ENCODE measurements around the gene EFNA3. TPM values are rescaled to one million over a fixed set of nuclear protein-coding genes. Genes with fewer than 3 reads are reported as not detected.
A peak's percentile ranks its signal among the peaks of the same experiment; 100 is the strongest.

The EFNA3 gene
- polyA plus RNA-seq, 3 donors: 0.45 to 1.7 (median 0.92) TPM

DNA sequence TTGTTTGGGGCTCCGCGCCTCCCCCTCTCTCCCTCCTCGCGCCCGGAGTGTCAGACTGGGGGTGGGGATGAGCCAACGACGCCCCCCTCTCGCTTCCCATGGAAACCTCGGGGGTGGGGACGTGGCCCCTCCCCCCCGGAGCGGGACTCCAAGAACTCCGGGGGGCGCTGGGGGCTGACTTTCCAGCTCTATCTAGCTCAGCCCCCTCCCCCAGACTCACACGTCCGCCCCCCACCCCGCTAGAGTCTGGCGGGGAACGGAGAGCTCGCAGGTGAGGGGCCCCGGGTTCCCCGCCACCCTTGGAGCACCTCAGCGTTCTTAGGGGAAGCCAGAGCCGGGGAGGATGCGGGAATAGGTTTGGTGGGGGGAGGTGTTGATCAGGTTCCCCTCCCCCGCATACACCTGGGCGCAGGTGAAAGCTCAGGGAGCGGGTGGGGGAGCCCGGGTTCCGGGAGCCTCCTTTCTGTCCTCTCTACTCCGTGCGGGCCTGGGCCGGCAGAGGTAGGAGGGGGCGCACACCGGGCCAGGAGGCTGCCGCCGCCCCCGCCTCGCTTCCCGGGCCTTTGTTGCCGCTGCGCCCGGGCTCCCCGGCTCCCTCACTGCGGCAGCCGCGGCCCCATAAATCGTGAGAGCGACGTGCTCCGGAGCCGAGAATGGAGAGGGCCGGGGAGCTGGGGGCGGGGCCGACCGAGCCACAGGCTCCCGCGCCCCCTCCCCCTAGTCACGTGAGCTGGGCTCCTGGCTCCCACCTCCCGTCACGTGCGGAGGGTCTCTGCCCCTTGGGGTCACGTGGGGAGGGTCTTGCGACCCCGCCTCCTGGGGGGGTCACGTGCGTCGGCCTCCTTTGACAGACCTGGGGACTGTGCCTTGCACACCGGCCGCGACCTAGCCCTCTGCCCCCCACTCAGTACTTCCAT, 1.9 kb downstream of the EFNA3 start:
- no peak for TF ChIP-seq CTCF (IDR thresholded peaks at IDR 0.05)
- Mint-ChIP-seq H3K4me3 (peak overlapping the region in 1 of 2 donors; percentile 94), H3K27ac (no peak overlapping the region), H3K36me3 (peaks cover 13 to 18% of the 10 kb centered on the region in 2 donors), H3K4me1 (peaks cover 46% of the 10 kb centered on the region), H3K9me3 (peaks cover 0 to 41% (median 15%) of the 10 kb centered on the region in 7 donors), H3K27me3 (ENCODE audit: low read depth in 3 of 3) (peaks cover 61 to 78% (median 72%) of the 10 kb centered on the region in 3 donors)
- Histone ChIP-seq H3K9ac (ENCODE audit: insufficient read depth, low read length, poor library complexity, severe bottlenecking) (no peak overlapping the region), H3K4me3 (replicated peaks in 1 of 3; ENCODE audit: low read depth in 2 of 3, low read length in 3 of 3) (peak overlapping the region in 1 of 3 experiments; percentile 63), H3K36me3 (replicated peaks in 1 of 2; ENCODE audit: control insufficient read depth in 1 of 2, insufficient read depth in 2 of 2, low read length in 2 of 2) (no peaks in the 10 kb centered on the region), H3K4me2 (replicated peaks; ENCODE audit: extremely low read depth, low read length, poor library complexity, severe bottlenecking) (peak overlapping the region; percentile 77), H3K27me3 (ENCODE audit: control insufficient read depth in 2 of 2, insufficient read depth in 2 of 2, low read length in 2 of 2) (peaks cover 57 to 75% of the 10 kb centered on the region in 2 donors), H4K20me1 (ENCODE audit: insufficient read depth, low read length) (peaks cover 41% of the 10 kb centered on the region), H3K27ac (ENCODE audit: low read depth in 1 of 2, low read length in 2 of 2) (no peak overlapping the region), H3K4me1 (ENCODE audit: control insufficient read depth in 1 of 2, insufficient read depth in 2 of 2, low read length in 2 of 2) (peaks cover 52 to 63% of the 10 kb centered on the region in 2 donors), H2AFZ (ENCODE audit: insufficient read depth, low read depth, low read length, poor library complexity, severe bottlenecking) (no peak overlapping the region), H3K79me2 (ENCODE audit: insufficient read depth, low read length) (no peaks in the 10 kb centered on the region), H3K9me3 (replicated peaks in 1 of 2; ENCODE audit: control insufficient read depth in 1 of 2, insufficient read depth in 1 of 2, low read length in 2 of 2) (peaks cover 0 to 16% of the 10 kb centered on the region in 2 donors)
- 0% methylated on average over 33 of the region's 71 CpGs for WGBS (ENCODE audit: insufficient coverage)
- peak in 1 of 3 donors; percentile 1 for DNase-seq
- intact Hi-C loops (cut with micrococcal nuclease): loop anchor here in 1 of 2 donors (10.0 kb wide), 1 partner anchor 526 kb away; the partner anchor contains the start of gene UBE2Q1

DNA sequence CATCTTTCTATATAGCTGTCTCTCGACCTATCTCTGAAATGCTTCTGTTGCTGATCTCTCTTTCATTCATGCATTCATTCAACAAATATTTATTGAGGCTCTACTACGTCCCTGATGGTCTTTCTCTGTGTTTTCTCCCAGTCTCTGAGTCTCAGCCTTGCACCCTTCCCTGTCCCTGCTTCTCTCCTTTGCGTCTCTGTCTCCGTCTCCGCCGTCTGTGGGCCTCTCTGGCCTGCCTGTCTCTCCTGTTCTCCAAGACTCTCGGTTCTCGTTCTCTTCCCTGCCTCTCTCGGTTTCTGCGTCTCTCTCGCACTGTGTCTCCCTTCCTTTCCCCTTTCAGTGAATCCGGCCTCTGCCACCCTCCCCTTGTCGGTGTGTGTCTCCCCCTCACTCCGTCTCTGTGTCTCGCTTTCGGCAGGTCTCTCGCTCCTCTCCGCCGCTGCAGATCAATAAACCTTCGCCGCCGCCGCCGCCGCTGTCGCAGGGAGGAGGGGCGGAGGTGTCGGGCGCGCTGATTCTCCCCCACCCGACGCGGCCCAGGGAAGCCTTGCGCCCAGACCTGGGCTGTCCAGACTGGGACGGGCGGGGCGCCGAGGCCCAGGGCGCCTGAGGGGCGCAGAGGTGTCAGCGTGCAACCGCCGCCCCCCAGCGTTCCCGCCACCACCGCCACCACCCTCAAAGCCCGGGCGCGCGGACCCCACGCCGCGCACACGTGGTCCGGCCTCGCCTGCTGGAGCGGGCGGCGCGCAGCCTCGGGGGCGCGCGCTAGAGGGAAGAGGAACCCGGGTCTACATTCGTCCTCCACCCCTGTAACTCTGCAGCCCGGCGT, 3.0 kb downstream of the EFNA3 start:
- Histone ChIP-seq H2AFZ (ENCODE audit: insufficient read depth, low read depth, low read length, poor library complexity, severe bottlenecking) (peak overlapping the region; percentile 38), H3K36me3 (replicated peaks in 1 of 2; ENCODE audit: control insufficient read depth in 1 of 2, insufficient read depth in 2 of 2, low read length in 2 of 2) (no peaks in the 10 kb centered on the region), H3K4me1 (ENCODE audit: control insufficient read depth in 1 of 2, insufficient read depth in 2 of 2, low read length in 2 of 2) (peaks cover 61 to 74% of the 10 kb centered on the region in 2 donors), H3K9ac (ENCODE audit: insufficient read depth, low read length, poor library complexity, severe bottlenecking) (no peak overlapping the region), H3K4me3 (replicated peaks in 1 of 3; ENCODE audit: low read depth in 2 of 3, low read length in 3 of 3) (peak overlapping the region in 1 of 3 experiments; percentile 63), H3K79me2 (ENCODE audit: insufficient read depth, low read length) (no peaks in the 10 kb centered on the region), H3K27ac (ENCODE audit: low read depth in 1 of 2, low read length in 2 of 2) (no peak overlapping the region), H3K9me3 (replicated peaks in 1 of 2; ENCODE audit: control insufficient read depth in 1 of 2, insufficient read depth in 1 of 2, low read length in 2 of 2) (peaks cover 0 to 16% of the 10 kb centered on the region in 2 donors), H3K4me2 (replicated peaks; ENCODE audit: extremely low read depth, low read length, poor library complexity, severe bottlenecking) (peak overlapping the region; percentile 77), H3K27me3 (ENCODE audit: control insufficient read depth in 2 of 2, insufficient read depth in 2 of 2, low read length in 2 of 2) (peaks cover 57 to 71% of the 10 kb centered on the region in 2 donors), H4K20me1 (ENCODE audit: insufficient read depth, low read length) (peaks cover 49% of the 10 kb centered on the region)
- no peak for DNase-seq
- Mint-ChIP-seq H3K4me1 (peaks cover 53% of the 10 kb centered on the region), H3K4me3 (peak overlapping the region; percentile 71 to 94), H3K27me3 (ENCODE audit: low read depth in 3 of 3) (peaks cover 61 to 76% (median 72%) of the 10 kb centered on the region in 3 donors), H3K27ac (no peak overlapping the region), H3K9me3 (peaks cover 0 to 41% (median 15%) of the 10 kb centered on the region in 7 donors), H3K36me3 (peaks cover 13 to 18% of the 10 kb centered on the region in 2 donors)
- no peak for TF ChIP-seq CTCF (IDR thresholded peaks at IDR 0.05)
- WGBS (ENCODE audit: insufficient coverage): 6% methylated on average over 38 of the region's 68 CpGs
- intact Hi-C loops (cut with micrococcal nuclease): loop anchor here in 1 of 2 donors (10.0 kb wide), 1 partner anchor 527 kb away; the partner anchor contains the start of gene UBE2Q1

All from CD14-positive monocyte (primary cell).